Caco-2 (cell line): Measurements from ENCODE around the gene CYB561D1. TPM values are rescaled to one million over a fixed set of nuclear protein-coding genes. Genes with fewer than 3 reads are reported as not detected.

Experiments used
- BruUV-seq: library from RNA; stranded (reverse); fragments of 400-500 nt; replicated peaks from 2 replicates; lab custom pipeline; 2021; lab: Mats Ljungman, UMichigan
- CTCF ChIA-PET: fragments of 300-600 bp; sonication (Branson Sonifier 250); formaldehyde crosslinking; loops from one replicate; lab custom pipeline; 2022; ENCODE audit warnings: antibody characterized with exemption; lab: Charles Lee
- POLR2A ChIA-PET: fragments of 300-600 bp; sonication (Branson Sonifier 250); formaldehyde crosslinking; loops from one replicate; lab custom pipeline; 2022; ENCODE audit warnings: antibody characterized with exemption; lab: Charles Lee
- DNase-seq, 2 experiments: peaks; one replicate each; pipeline versions ENCODE4 v3.0.0 to v3.0.0-alpha.2; 2020 to 2022
- H3K27me3 ChIP-seq: replicated peaks from 2 replicates; pipeline ENCODE4 v1.6.0; 2011; ENCODE audit warnings: low read length; ENCODE audit not compliant: control insufficient read depth, insufficient read depth
- H3K36me3 ChIP-seq: 2 replicates; pipeline ENCODE4 v1.5.1; 2011; ENCODE audit warnings: low read length; ENCODE audit not compliant: control insufficient read depth, insufficient read depth
- H3K4me1 ChIP-seq: fragments of 250-450 bp; sonication (Bioruptor Pico); 2 replicates; pipeline ENCODE4 v1.5.1; 2020; ENCODE audit warnings: mild to moderate bottlenecking
- H3K4me3 ChIP-seq: 2 replicates; pipeline ENCODE4 v1.5.1; 2011; ENCODE audit warnings: low read depth, mild to moderate bottlenecking, control low read depth, low read length
- H3K9me3 ChIP-seq: fragments of 250-450 bp; sonication (Bioruptor Pico); 2 replicates; pipeline ENCODE4 v1.5.1; 2020; ENCODE audit warnings: mild to moderate bottlenecking, moderate library complexity
- H3K27ac Mint-ChIP-seq: one replicate; pipeline ENCODE4 v1.8.0; 2022; ENCODE audit warnings: mixed read lengths; ENCODE audit not compliant: unreplicated experiment
- H3K27me3 Mint-ChIP-seq: one replicate; pipeline ENCODE4 v1.8.0; 2022; ENCODE audit warnings: mixed read lengths; ENCODE audit not compliant: insufficient read depth, unreplicated experiment
- H3K36me3 Mint-ChIP-seq: one replicate; pipeline ENCODE4 v1.8.0; 2022; ENCODE audit warnings: mild to moderate bottlenecking, mixed read lengths; ENCODE audit not compliant: insufficient read depth, unreplicated experiment
- H3K4me1 Mint-ChIP-seq: one replicate; pipeline ENCODE4 v1.8.0; 2022; ENCODE audit warnings: low read depth, mixed read lengths; ENCODE audit not compliant: unreplicated experiment
- H3K4me3 Mint-ChIP-seq: one replicate; pipeline ENCODE4 v1.8.0; 2022; ENCODE audit warnings: mild to moderate bottlenecking, moderate library complexity, mixed read lengths; ENCODE audit not compliant: unreplicated experiment
- H3K9me3 Mint-ChIP-seq: one replicate; pipeline ENCODE4 v1.8.0; 2022; ENCODE audit warnings: mixed read lengths; ENCODE audit not compliant: unreplicated experiment
- intact Hi-C: fragments of 100-400 bp; cut with micrococcal nuclease; formaldehyde crosslinking; loops from one replicate; pipeline ENCODE4 v1.10.0; 2022; ENCODE audit not compliant: unreplicated experiment
- total RNA-seq: library from RNA; stranded (reverse); gene quantifications from 2 replicates; pipeline ENCODE4 v1.2.3, GENCODE V29; 2022
- TF ChIP-seq, protein P1 (sequence below), 2 experiments: fragments of 200-600 bp in 1 of 2; IDR thresholded peaks; 1 replicate in 1 of 2; 2 replicates in 1 of 2; pipeline versions ENCODE4 v1.5.1 to v1.8.0; 2011 to 2022; ENCODE audit warnings: antibody characterized with exemption in 1 of 2, control low read depth in 1 of 2, inconsistent platforms in 1 of 2, low read depth in 1 of 2, low read length in 1 of 2, mild to moderate bottlenecking in 1 of 2, moderate library complexity in 1 of 2; ENCODE audit not compliant: insufficient read depth in 1 of 2, severe bottlenecking in 1 of 2, unreplicated experiment in 1 of 2

CYB561D1 gene
- total RNA-seq, 1 experiment from 2014 or later, result 7.3 TPM

DNA sequence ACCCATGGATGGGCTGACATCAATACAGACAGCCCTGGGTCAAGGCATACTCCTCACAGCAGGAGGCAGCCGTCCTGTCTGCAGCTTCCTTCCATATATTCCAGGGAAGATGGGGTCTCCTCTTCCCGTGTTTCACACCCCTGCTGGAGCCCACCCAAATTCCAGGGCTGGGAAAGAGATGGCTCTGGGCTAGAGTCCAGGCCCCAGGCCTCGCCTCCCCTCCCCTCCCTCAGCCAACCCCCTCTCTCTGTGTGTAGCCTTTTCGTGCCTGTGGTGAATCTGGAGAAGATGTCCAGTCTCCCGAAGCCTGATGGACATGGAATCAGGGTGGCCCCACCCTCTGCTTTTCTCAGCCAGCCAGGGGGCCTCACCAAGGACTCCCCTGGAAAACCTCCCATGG is 6.6 kb upstream of the CYB561D1 start:
- CTCF ChIA-PET, result no interaction called here
- POLR2A ChIA-PET, result no interaction called here
- H3K36me3 ChIP-seq, result no peaks in the 10 kb centered on the region

DNA sequence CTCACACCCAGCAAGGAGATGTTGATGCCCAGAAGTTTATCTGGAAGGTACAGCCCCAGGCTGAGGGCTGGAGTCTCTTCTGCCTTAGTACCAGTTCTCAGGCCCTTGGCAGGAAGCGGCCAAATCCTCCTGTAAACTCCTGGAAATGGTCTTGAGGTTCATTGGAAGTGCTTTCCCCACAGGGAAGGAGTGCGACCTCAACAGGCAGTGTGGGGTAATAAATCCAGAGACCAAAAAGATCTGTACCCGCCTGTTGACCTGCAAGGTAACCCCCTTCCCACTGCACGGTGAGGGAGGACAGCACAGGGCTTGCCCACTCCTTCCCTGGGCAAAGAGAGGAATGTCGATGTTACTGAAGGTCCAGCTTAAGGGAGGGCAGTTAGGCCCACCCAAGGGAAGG is 5.7 kb upstream of the CYB561D1 start:
- Mint-ChIP-seq H3K27me3 (no peaks in the 10 kb centered on the region), H3K4me1 (no peaks in the 10 kb centered on the region), H3K4me3 (no peak overlapping the region), H3K36me3 (no peaks in the 10 kb centered on the region), H3K9me3 (no peaks in the 10 kb centered on the region), H3K27ac (no peak overlapping the region)
- Histone ChIP-seq H3K36me3 (no peaks in the 10 kb centered on the region), H3K27me3 (no peaks in the 10 kb centered on the region), H3K9me3 (no peaks in the 10 kb centered on the region), H3K4me1 (peaks cover 5% of the 10 kb centered on the region; the same call in 1 of the 2 replicates), H3K4me3 (no peak overlapping the region)
- BruUV-seq, result no TSS peak
- TF ChIP-seq, protein P1, sequence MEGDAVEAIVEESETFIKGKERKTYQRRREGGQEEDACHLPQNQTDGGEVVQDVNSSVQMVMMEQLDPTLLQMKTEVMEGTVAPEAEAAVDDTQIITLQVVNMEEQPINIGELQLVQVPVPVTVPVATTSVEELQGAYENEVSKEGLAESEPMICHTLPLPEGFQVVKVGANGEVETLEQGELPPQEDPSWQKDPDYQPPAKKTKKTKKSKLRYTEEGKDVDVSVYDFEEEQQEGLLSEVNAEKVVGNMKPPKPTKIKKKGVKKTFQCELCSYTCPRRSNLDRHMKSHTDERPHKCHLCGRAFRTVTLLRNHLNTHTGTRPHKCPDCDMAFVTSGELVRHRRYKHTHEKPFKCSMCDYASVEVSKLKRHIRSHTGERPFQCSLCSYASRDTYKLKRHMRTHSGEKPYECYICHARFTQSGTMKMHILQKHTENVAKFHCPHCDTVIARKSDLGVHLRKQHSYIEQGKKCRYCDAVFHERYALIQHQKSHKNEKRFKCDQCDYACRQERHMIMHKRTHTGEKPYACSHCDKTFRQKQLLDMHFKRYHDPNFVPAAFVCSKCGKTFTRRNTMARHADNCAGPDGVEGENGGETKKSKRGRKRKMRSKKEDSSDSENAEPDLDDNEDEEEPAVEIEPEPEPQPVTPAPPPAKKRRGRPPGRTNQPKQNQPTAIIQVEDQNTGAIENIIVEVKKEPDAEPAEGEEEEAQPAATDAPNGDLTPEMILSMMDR (IDR thresholded peaks at IDR 0.05; ENCODE audit: insufficient read depth in 1 of 2, low read depth in 1 of 2, low read length in 1 of 2, severe bottlenecking in 1 of 2, unreplicated experiment in 1 of 2), result no peak
- ChIA-PET POLR2A (no interaction called here), CTCF (no interaction called here)
- no peak for DNase-seq
- intact Hi-C loops, result no loop called here

More for the DNA sequence above, 6.6 kb upstream of the CYB561D1 start:
- Mint-ChIP-seq H3K4me3 (no peak overlapping the region), H3K36me3 (no peaks in the 10 kb centered on the region), H3K27me3 (no peaks in the 10 kb centered on the region), H3K27ac (no peak overlapping the region), H3K4me1 (no peaks in the 10 kb centered on the region), H3K9me3 (no peaks in the 10 kb centered on the region)
- no TSS peak for BruUV-seq
- no peak overlapping the region for H3K4me3 ChIP-seq
- H3K27me3 ChIP-seq, result no peaks in the 10 kb centered on the region
- no peaks in the 10 kb centered on the region for H3K9me3 ChIP-seq
- H3K4me1 ChIP-seq, result peaks cover 5% of the 10 kb centered on the region; the same call in 1 of the 2 replicates
- intact Hi-C loops, result no loop called here
- TF ChIP-seq, protein P1 (IDR thresholded peaks at IDR 0.05; ENCODE audit: insufficient read depth in 1 of 2, low read depth in 1 of 2, low read length in 1 of 2, severe bottlenecking in 1 of 2, unreplicated experiment in 1 of 2), result no peak
- no peak for DNase-seq

DNA sequence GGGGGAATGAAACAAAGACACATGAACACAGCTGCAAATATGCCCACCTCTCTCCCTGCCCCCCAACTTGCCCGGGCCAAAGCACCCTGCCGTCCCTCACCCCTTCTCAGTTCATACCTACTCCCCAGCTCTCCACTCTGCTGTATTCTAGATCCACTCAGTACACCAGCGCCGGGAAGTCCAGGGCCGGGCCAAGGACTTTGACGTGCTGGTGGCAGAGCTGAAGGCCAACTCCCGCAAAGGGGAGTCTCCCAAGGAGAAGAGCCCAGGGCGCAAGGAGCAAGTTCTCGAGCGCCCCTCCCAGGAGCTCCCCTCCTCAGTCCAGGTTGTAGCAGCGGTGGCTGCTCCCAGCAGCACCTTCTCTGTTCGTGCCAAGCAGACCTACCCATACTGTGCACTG is 5.2 kb upstream of the CYB561D1 start:
- H3K36me3 Mint-ChIP-seq, result no peaks in the 10 kb centered on the region

More for the DNA sequence above, 5.2 kb upstream of the CYB561D1 start:
- intact Hi-C loops, result no loop called here
- no peak overlapping the region for H3K27ac Mint-ChIP-seq
- no peaks in the 10 kb centered on the region for H3K4me1 Mint-ChIP-seq
- H3K9me3 Mint-ChIP-seq, result no peaks in the 10 kb centered on the region
- Histone ChIP-seq H3K9me3 (no peaks in the 10 kb centered on the region), H3K36me3 (no peaks in the 10 kb centered on the region), H3K27me3 (no peaks in the 10 kb centered on the region), H3K4me1 (peaks cover 5% of the 10 kb centered on the region; the same call in 1 of the 2 replicates), H3K4me3 (no peak overlapping the region)
- no TSS peak for BruUV-seq
- POLR2A ChIA-PET, result no interaction called here
- TF ChIP-seq, protein P1 (IDR thresholded peaks at IDR 0.05; ENCODE audit: insufficient read depth in 1 of 2, low read depth in 1 of 2, low read length in 1 of 2, severe bottlenecking in 1 of 2, unreplicated experiment in 1 of 2), result no peak
- no peak for DNase-seq
- H3K27me3 Mint-ChIP-seq, result no peaks in the 10 kb centered on the region
- no peak overlapping the region for H3K4me3 Mint-ChIP-seq
- CTCF ChIA-PET, result interaction anchor here (11.6 kb wide), 1 partner anchor 43 kb away, joined by 131 read pairs; no protein-coding TSS in a partner anchor
